HepG2 (cell line): ENCODE data around the gene VSIG10L. TPM values are rescaled to one million over a fixed set of nuclear protein-coding genes. Genes with fewer than 3 reads are reported as not detected.

ENCODE experiments used
- GABPB1 ChIP-seq: IDR thresholded peaks from 2 replicates; pipeline ENCODE4 v1.6.1; 2016; ENCODE audit warnings: mild to moderate bottlenecking, missing genetic modification reagents, moderate library complexity, missing compliant biosample characterization
- KLF6 ChIP-seq: IDR thresholded peaks from 2 replicates; pipeline ENCODE4 v1.8.0; 2016; ENCODE audit warnings: missing biosample characterization, missing genetic modification reagents
- SP1 ChIP-seq, 2 experiments: fragments of 450-650 bp in 1 of 2; sonication (generic) in 1 of 2; formaldehyde crosslinking in 1 of 2; IDR thresholded peaks; 2 replicates each; pipeline versions ENCODE4 v1.4.0 to v1.6.1; 2016 to 2020; ENCODE audit warnings: missing genetic modification reagents in 1 of 2
- ZFY ChIP-seq: sonication (generic); formaldehyde crosslinking; IDR thresholded peaks from 2 replicates; pipeline ENCODE4 v1.4.0; 2020; ENCODE audit warnings: missing genetic modification reagents
- ZHX1 ChIP-seq: sonication (generic); formaldehyde crosslinking; IDR thresholded peaks from 2 replicates; pipeline ENCODE4 v1.8.1; 2022; ENCODE audit warnings: low read depth, mild to moderate bottlenecking, missing genetic modification reagents
- ZNF17 ChIP-seq: sonication (generic); formaldehyde crosslinking; IDR thresholded peaks from 2 replicates; pipeline ENCODE4 v1.5.0; 2020; ENCODE audit warnings: mild to moderate bottlenecking, missing genetic modification reagents
- ZNF274 ChIP-seq: sonication (generic); formaldehyde crosslinking; IDR thresholded peaks from 2 replicates; pipeline ENCODE4 v1.5.1; 2020; ENCODE audit warnings: mild to moderate bottlenecking, missing genetic modification reagents
- ZNF317 ChIP-seq: sonication (generic); formaldehyde crosslinking; IDR thresholded peaks from 2 replicates; pipeline ENCODE4 v1.5.0; 2020; ENCODE audit warnings: mild to moderate bottlenecking, missing genetic modification reagents
- ZNF329 ChIP-seq: sonication (generic); formaldehyde crosslinking; IDR thresholded peaks from 2 replicates; pipeline ENCODE4 v1.9.0; 2021; ENCODE audit warnings: low read depth, mild to moderate bottlenecking, missing genetic modification reagents
- ZNF350 ChIP-seq: sonication (generic); formaldehyde crosslinking; IDR thresholded peaks from 2 replicates; pipeline ENCODE4 v1.4.0; 2020; ENCODE audit warnings: mild to moderate bottlenecking, low read depth, missing genetic modification reagents, borderline replicate concordance
- ZNF598 ChIP-seq: sonication (generic); formaldehyde crosslinking; IDR thresholded peaks from 2 replicates; pipeline ENCODE4 v1.5.1; 2020; ENCODE audit warnings: mild to moderate bottlenecking, missing genetic modification reagents, borderline replicate concordance
- polyA plus RNA-seq, 8 experiments: library from polyadenylated mRNA; depleted of rRNA in 3 of 8; stranded (reverse) in 7 of 8; unstranded in 1 of 8; fragments of >200 nt; fragmentation: Illumina TruSeq in 4 of 8; extraction: Trizol in 4 of 8; gene quantifications; 2 replicates each; pipeline versions ENCODE4 v1.2.1 to v1.2.3, GENCODE V29; 2011 to 2016; ENCODE audit warnings: low read depth in 4 of 8, missing spikeins in 1 of 8, mixed read lengths in 1 of 8; ENCODE audit not compliant: insufficient read depth in 1 of 8
- total RNA-seq, 5 experiments: library from RNA; depleted of rRNA; stranded (reverse); fragments of >200 nt; fragmentation: Illumina TruSeq; extraction: Trizol; gene quantifications; 2 replicates each; pipeline ENCODE4 v1.2.3, GENCODE V29; 2016; ENCODE audit warnings: low read depth in 1 of 5
- TF ChIP-seq, protein P1 (sequence below): sonication (generic); formaldehyde crosslinking; IDR thresholded peaks from 2 replicates; pipeline ENCODE4 v1.4.0; 2020; ENCODE audit warnings: missing genetic modification reagents
- TF ChIP-seq, protein P2 (sequence below): sonication (generic); formaldehyde crosslinking; IDR thresholded peaks from 2 replicates; pipeline ENCODE4 v1.5.0; 2020; ENCODE audit warnings: mild to moderate bottlenecking, missing genetic modification reagents, borderline replicate concordance
- TF ChIP-seq, protein P3 (sequence below): sonication (generic); formaldehyde crosslinking; IDR thresholded peaks from 2 replicates; pipeline ENCODE4 v1.5.0; 2020; ENCODE audit warnings: missing genetic modification reagents
- TF ChIP-seq, protein P4 (sequence below): IDR thresholded peaks from 2 replicates; pipeline ENCODE4 v1.6.1; 2012; ENCODE audit warnings: inconsistent platforms

Gene VSIG10L
- total and polyA plus RNA-seq, 2 of the 13 experiments (the other 11 are each of a cell fraction or from before 2014, with no cell fraction given): 2.7 to 8.5 TPM

GRCh38 chr19:51389143-51389542 lies 47.2 kb upstream of the VSIG10L start (continued):
- TF ChIP-seq ZNF350 (CRISPR knock-in tag) (peak; percentile 64; the same call in 1 of the 2 replicates), GABPB1 (CRISPR knock-in tag) (peak; percentile 62; the same call in 1 of the 2 replicates), ZNF317 (no peak), ZFY (peak; percentile 92), ZNF598 (CRISPR knock-in tag) (no peak), KLF6 (CRISPR knock-in tag) (0 out of 2 replicates have a peak, but pooled peaks have one; percentile 23), ZHX1 (CRISPR knock-in tag) (no peak), ZNF17 (CRISPR knock-in tag) (0 out of 2 replicates have a peak, but pooled peaks have one; percentile 54), ZNF329 (CRISPR knock-in tag) (no peak), SP1 (IDR thresholded peaks at IDR 0.05) (no peak), SP1 (CRISPR knock-in tag; IDR thresholded peaks at IDR 0.05) (peak; percentile 33; the same call in 1 of the 2 replicates), ZNF274 (CRISPR knock-in tag) (0 out of 2 replicates have a peak, but pooled peaks have one; percentile 41)
- TF ChIP-seq, protein P1, sequence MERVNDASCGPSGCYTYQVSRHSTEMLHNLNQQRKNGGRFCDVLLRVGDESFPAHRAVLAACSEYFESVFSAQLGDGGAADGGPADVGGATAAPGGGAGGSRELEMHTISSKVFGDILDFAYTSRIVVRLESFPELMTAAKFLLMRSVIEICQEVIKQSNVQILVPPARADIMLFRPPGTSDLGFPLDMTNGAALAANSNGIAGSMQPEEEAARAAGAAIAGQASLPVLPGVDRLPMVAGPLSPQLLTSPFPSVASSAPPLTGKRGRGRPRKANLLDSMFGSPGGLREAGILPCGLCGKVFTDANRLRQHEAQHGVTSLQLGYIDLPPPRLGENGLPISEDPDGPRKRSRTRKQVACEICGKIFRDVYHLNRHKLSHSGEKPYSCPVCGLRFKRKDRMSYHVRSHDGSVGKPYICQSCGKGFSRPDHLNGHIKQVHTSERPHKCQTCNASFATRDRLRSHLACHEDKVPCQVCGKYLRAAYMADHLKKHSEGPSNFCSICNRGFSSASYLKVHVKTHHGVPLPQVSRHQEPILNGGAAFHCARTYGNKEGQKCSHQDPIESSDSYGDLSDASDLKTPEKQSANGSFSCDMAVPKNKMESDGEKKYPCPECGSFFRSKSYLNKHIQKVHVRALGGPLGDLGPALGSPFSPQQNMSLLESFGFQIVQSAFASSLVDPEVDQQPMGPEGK (CRISPR knock-in tag): peak; percentile 87
- TF ChIP-seq, protein P2, sequence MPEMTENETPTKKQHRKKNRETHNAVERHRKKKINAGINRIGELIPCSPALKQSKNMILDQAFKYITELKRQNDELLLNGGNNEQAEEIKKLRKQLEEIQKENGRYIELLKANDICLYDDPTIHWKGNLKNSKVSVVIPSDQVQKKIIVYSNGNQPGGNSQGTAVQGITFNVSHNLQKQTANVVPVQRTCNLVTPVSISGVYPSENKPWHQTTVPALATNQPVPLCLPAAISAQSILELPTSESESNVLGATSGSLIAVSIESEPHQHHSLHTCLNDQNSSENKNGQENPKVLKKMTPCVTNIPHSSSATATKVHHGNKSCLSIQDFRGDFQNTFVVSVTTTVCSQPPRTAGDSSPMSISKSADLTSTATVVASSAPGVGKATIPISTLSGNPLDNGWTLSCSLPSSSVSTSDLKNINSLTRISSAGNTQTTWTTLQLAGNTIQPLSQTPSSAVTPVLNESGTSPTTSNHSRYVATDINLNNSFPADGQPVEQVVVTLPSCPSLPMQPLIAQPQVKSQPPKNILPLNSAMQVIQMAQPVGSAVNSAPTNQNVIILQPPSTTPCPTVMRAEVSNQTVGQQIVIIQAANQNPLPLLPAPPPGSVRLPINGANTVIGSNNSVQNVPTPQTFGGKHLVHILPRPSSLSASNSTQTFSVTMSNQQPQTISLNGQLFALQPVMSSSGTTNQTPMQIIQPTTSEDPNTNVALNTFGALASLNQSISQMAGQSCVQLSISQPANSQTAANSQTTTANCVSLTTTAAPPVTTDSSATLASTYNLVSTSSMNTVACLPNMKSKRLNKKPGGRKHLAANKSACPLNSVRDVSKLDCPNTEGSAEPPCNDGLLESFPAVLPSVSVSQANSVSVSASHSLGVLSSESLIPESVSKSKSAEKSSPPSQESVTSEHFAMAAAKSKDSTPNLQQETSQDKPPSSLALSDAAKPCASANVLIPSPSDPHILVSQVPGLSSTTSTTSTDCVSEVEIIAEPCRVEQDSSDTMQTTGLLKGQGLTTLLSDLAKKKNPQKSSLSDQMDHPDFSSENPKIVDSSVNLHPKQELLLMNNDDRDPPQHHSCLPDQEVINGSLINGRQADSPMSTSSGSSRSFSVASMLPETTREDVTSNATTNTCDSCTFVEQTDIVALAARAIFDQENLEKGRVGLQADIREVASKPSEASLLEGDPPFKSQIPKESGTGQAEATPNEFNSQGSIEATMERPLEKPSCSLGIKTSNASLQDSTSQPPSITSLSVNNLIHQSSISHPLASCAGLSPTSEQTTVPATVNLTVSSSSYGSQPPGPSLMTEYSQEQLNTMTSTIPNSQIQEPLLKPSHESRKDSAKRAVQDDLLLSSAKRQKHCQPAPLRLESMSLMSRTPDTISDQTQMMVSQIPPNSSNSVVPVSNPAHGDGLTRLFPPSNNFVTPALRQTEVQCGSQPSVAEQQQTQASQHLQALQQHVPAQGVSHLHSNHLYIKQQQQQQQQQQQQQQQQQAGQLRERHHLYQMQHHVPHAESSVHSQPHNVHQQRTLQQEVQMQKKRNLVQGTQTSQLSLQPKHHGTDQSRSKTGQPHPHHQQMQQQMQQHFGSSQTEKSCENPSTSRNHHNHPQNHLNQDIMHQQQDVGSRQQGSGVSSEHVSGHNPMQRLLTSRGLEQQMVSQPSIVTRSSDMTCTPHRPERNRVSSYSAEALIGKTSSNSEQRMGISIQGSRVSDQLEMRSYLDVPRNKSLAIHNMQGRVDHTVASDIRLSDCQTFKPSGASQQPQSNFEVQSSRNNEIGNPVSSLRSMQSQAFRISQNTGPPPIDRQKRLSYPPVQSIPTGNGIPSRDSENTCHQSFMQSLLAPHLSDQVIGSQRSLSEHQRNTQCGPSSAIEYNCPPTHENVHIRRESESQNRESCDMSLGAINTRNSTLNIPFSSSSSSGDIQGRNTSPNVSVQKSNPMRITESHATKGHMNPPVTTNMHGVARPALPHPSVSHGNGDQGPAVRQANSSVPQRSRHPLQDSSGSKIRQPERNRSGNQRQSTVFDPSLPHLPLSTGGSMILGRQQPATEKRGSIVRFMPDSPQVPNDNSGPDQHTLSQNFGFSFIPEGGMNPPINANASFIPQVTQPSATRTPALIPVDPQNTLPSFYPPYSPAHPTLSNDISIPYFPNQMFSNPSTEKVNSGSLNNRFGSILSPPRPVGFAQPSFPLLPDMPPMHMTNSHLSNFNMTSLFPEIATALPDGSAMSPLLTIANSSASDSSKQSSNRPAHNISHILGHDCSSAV (CRISPR knock-in tag): no peak
- TF ChIP-seq, protein P3, sequence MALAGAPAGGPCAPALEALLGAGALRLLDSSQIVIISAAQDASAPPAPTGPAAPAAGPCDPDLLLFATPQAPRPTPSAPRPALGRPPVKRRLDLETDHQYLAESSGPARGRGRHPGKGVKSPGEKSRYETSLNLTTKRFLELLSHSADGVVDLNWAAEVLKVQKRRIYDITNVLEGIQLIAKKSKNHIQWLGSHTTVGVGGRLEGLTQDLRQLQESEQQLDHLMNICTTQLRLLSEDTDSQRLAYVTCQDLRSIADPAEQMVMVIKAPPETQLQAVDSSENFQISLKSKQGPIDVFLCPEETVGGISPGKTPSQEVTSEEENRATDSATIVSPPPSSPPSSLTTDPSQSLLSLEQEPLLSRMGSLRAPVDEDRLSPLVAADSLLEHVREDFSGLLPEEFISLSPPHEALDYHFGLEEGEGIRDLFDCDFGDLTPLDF (CRISPR knock-in tag): no peak
- TF ChIP-seq, protein P4, sequence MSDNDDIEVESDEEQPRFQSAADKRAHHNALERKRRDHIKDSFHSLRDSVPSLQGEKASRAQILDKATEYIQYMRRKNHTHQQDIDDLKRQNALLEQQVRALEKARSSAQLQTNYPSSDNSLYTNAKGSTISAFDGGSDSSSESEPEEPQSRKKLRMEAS: peak; percentile 55
